Right lobe of liver (tissue), 6 donors: ENCODE measurements around the gene MCF2L2. TPM values are rescaled to one million over a fixed set of nuclear protein-coding genes. Genes with fewer than 3 reads are reported as not detected.

ENCODE experiments used
- ATAC-seq, 4 donors: fragments of 200-7000 bp; cut with Tn5 transposase; one replicate each; pipeline ENCODE4 v1.9.1; 2020; ENCODE audit warnings: mild to moderate bottlenecking in 4 of 4, moderate library complexity in 4 of 4
- DNase-seq, 3 donors: peaks; one replicate each; pipeline ENCODE4 v3.0.0-alpha.2; 2020
- H3K27ac ChIP-seq, 3 donors: fragments of 200-600 bp; one replicate each; pipeline ENCODE4 v1.8.0; 2022
- H3K27me3 ChIP-seq, 2 donors: fragments of 200-600 bp; one replicate each; pipeline ENCODE4 v1.8.0; 2022
- H3K36me3 ChIP-seq, 4 donors: fragments of 200-600 bp; sonication (generic) in 1 of 4; one replicate each; pipeline versions ENCODE4 v1.5.1 to v1.8.0; 2017 to 2022; ENCODE audit warnings: control low read depth in 1 of 4
- H3K4me1 ChIP-seq, 4 donors: fragments of 200-600 bp; sonication (generic) in 1 of 4; one replicate each; pipeline versions ENCODE4 v1.5.1 to v1.8.0; 2017 to 2022; ENCODE audit warnings: control low read depth in 1 of 4
- H3K4me3 ChIP-seq, 3 donors: fragments of 200-600 bp; one replicate each; pipeline ENCODE4 v1.8.0; 2022
- H3K9me3 ChIP-seq, 4 donors: fragments of 200-600 bp; sonication (generic) in 1 of 4; one replicate each; pipeline versions ENCODE4 v1.5.1 to v1.8.0; 2017 to 2022; ENCODE audit warnings: control low read depth in 1 of 4
- POLR2A ChIP-seq: fragments of 450-650 bp; IDR thresholded peaks from one replicate; pipeline ENCODE4 v1.6.1; 2017; ENCODE audit warnings: antibody characterized with exemption, mild to moderate bottlenecking
- WGBS: methylation state at CpG from one replicate; pipeline ENCODE4 v1.1.6; 2018; ENCODE audit warnings: low coverage, low lambda C conversion rate; ENCODE audit not compliant: insufficient coverage; ENCODE audit errors: missing lambda C conversion rate; 5-methylcytosine and 5-hydroxymethylcytosine counted together
- intact Hi-C, 2 donors: fragments of 100-400 bp; cut with DNase I; formaldehyde crosslinking; loops; one replicate each; pipeline versions ENCODE4 v1.11.2 to v1.14.1; 2022
- total RNA-seq, 6 experiments: library from RNA; depleted of rRNA in 2 of 6; stranded (reverse); fragments of >200 nt in 2 of 6; fragmentation: NEBNext Ultra II Directional in 3 of 6; extraction: Animal tissue kit (Norgen Biotek cat#: 25700) in 3 of 6; gene quantifications; one replicate each; pipeline versions ENCODE4 v1.1.0 to v1.2.4, GENCODE V29; 2016 to 2023
- TF ChIP-seq, protein P1 (sequence below), 4 donors: fragments of 200-600 bp in 3 of 4; fragments of 450-650 bp in 1 of 4; IDR thresholded peaks; one replicate each; pipeline versions ENCODE4 v1.5.1 to v1.8.0; 2016 to 2022; ENCODE audit warnings: antibody characterized with exemption in 4 of 4, mild to moderate bottlenecking in 2 of 4
- donor health status: DM: no; HTN: yes; CAD: no.
- donor health status: DM: no; HTN: no; CAD: no.
- donor health status: DM: no; HTN: no; CAD: no.
- donor health status: DM: no; HTN: yes; CAD: no.
- donor health status: DM: no; HTN: yes; CAD: no.

The MCF2L2 gene
- total RNA-seq, 6 experiments from 2014 or later, result 0.07 to 0.19 (median 0.17) TPM; not detected in 1

DNA sequence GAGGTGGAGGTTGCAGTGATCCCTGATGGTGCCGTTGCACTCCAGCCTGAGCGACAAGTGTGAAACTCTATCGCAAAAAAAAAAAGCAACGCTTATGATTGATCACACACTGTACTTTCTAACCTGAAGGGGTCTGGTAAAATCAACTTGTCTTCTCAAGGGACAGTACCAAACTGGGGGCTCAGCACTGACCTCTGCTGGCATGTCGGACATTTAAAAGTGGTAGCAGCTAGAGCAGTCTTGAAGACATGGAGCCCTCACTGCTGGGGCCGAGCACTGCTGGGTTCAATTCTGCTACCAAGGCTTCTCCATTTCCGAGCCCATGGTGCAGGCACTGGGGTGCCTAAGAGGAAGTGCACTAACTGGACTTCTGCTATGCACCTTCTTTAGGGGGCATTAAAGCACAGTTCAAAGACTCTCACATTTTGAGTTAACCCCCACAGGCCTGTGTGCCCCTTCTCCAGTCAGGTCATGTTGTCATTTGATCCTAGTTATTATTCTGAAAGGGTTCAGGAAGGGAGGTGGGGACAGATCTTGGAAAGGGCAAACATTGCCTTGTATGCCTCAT lies 239.4 kb downstream of the MCF2L2 start:
- no peaks in the 10 kb centered on the region for H3K4me1 ChIP-seq
- H3K36me3 ChIP-seq, result no peaks in the 10 kb centered on the region
- 75% methylated on average over 5 of the region's 7 CpGs for WGBS
- intact Hi-C loops, result loop anchor here in 1 of 2 donors (10.0 kb wide), 1 partner anchor 64 kb away; no protein-coding TSS in a partner anchor
- H3K27me3 ChIP-seq, result no peaks in the 10 kb centered on the region
- no peak overlapping the region for H3K4me3 ChIP-seq
- TF ChIP-seq POLR2A, result no peak
- TF ChIP-seq, protein P1, sequence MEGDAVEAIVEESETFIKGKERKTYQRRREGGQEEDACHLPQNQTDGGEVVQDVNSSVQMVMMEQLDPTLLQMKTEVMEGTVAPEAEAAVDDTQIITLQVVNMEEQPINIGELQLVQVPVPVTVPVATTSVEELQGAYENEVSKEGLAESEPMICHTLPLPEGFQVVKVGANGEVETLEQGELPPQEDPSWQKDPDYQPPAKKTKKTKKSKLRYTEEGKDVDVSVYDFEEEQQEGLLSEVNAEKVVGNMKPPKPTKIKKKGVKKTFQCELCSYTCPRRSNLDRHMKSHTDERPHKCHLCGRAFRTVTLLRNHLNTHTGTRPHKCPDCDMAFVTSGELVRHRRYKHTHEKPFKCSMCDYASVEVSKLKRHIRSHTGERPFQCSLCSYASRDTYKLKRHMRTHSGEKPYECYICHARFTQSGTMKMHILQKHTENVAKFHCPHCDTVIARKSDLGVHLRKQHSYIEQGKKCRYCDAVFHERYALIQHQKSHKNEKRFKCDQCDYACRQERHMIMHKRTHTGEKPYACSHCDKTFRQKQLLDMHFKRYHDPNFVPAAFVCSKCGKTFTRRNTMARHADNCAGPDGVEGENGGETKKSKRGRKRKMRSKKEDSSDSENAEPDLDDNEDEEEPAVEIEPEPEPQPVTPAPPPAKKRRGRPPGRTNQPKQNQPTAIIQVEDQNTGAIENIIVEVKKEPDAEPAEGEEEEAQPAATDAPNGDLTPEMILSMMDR (IDR thresholded peaks at IDR 0.05), result peak in 3 of 4 donors; percentile 27 to 41 (median 38)
- H3K27ac ChIP-seq, result no peak overlapping the region
- DNase-seq, result no peak
- H3K9me3 ChIP-seq, result no peaks in the 10 kb centered on the region
- peak; percentile 44 to 61 (median 48) for ATAC-seq

DNA sequence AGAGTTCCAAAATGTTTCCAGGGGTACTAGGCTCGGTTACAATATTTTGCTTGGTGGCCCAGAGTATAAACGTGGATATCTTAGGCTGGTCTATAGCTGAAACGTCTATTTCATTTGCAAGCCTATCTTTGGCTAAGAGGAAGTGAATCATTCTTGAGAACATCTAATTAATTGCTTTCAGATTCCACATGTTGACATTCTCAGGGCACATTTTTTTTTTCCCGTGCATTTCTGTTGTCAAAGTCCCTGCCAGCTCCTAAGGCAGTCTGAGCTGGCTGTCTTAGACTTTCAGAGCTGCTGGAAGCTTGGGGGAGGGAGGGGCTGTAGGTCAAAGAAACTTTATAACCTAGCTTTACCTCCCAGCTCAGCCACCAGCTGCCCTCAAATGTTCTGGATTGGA lies 242.7 kb downstream of the MCF2L2 start:
- peak in 1 of 4 donors; percentile 14 for ATAC-seq
- intact Hi-C loops, result loop anchor here in 1 of 2 donors (10.0 kb wide), 1 partner anchor 61 kb away; no protein-coding TSS in a partner anchor

DNA sequence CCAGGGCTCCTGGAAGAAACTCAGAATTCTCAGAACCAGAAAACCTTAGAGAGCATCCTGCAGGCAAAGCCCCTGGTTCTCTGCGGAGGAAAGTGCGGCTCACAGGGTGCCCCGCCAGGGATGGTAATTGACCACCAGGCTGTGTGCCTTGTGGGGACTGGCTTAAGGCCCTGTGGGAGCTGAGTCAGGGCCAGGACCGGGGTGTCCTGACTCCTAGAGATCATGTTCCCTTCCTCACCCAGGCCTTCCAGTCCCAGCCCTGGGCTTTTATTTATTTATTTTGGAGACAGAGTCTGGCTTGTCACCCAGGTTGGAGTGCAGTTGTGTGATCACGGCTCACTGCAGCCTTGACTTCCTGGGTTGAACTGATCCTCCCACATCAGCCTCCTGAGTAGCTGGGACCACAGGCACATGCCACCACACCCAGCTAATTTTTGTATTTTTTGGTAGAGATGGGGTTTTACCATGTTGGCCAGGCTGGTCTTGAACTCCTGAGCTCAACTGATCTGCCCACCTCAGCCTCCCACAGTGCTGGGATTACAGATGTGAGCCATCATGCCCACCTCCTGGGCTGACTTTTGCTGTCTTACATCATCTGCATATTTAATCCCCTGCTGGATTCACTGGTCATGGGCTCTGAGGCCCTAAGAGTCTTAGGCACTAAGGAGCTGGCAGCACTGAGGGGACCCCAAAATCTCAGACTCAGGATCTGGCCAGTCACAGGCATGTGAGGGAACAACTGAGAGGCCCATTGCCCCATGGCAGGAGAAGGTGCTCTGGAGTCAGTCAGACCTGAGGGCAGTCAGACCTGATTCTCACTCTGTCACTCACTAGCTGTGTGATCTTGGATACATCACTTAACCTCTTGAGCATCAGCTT lies 245.4 kb downstream of the MCF2L2 start:
- no CpG with 5 or more reads among the region's 5 CpGs for WGBS
- no peak overlapping the region for H3K27ac ChIP-seq
- H3K4me1 ChIP-seq, result peaks cover 0 to 8% (median 0%) of the 10 kb centered on the region in 4 donors
- DNase-seq, result peak in 1 of 3 donors; percentile 31
- H3K9me3 ChIP-seq, result no peaks in the 10 kb centered on the region
- H3K4me3 ChIP-seq, result no peak overlapping the region
- intact Hi-C loops, result loop anchor here (5.0 to 10.0 kb wide), 2 partner anchors 58 to 204 kb away; no protein-coding TSS in a partner anchor
- TF ChIP-seq, protein P1 (IDR thresholded peaks at IDR 0.05), result no peak
- no peak for TF ChIP-seq POLR2A
- no peaks in the 10 kb centered on the region for H3K36me3 ChIP-seq
- no peak for ATAC-seq
- peaks cover 0 to 13% of the 10 kb centered on the region in 2 donors for H3K27me3 ChIP-seq

More for the DNA sequence above, 242.7 kb downstream of the MCF2L2 start:
- Histone ChIP-seq H3K4me1 (no peaks in the 10 kb centered on the region), H3K27ac (no peak overlapping the region), H3K4me3 (no peak overlapping the region), H3K36me3 (no peaks in the 10 kb centered on the region), H3K27me3 (no peaks in the 10 kb centered on the region), H3K9me3 (no peaks in the 10 kb centered on the region)
- 13% methylated on average over 4 of the region's 4 CpGs for WGBS
- TF ChIP-seq, protein P1 (IDR thresholded peaks at IDR 0.05), result no peak
- no peak for TF ChIP-seq POLR2A
- DNase-seq, result no peak

- Histone ChIP-seq H3K4me3 (no peak overlapping the region), H3K27ac (no peak overlapping the region), H3K4me1 (peaks cover 0 to 8% (median 0%) of the 10 kb centered on the region in 4 donors), H3K27me3 (peaks cover under 1 to 13% of the 10 kb centered on the region in 2 donors), H3K9me3 (no peaks in the 10 kb centered on the region), H3K36me3 (no peaks in the 10 kb centered on the region)
- DNase-seq (no peak), ATAC-seq (no peak)
- WGBS, result 33% methylated on average over 2 of the region's 7 CpGs
- TF ChIP-seq, protein P1 (IDR thresholded peaks at IDR 0.05), result no peak
- TF ChIP-seq POLR2A, result no peak
- intact Hi-C loops, result loop anchor here (5.0 to 10.0 kb wide), 2 partner anchors 57 to 205 kb away; no protein-coding TSS in a partner anchor
Measured at GRCh38 chr3:183182073-183182472, 246.3 kb downstream of the MCF2L2 start.
